ENCODE data around the gene GRK1. TPM values are rescaled to one million over a fixed set of nuclear protein-coding genes. Genes with fewer than 3 reads are reported as not detected.

GRK1 gene
- total and polyA plus RNA-seq, 2 of the 13 experiments (the other 11 are each of a cell fraction or from before 2014, with no cell fraction given): 0.07 to 0.12 TPM

DNA sequence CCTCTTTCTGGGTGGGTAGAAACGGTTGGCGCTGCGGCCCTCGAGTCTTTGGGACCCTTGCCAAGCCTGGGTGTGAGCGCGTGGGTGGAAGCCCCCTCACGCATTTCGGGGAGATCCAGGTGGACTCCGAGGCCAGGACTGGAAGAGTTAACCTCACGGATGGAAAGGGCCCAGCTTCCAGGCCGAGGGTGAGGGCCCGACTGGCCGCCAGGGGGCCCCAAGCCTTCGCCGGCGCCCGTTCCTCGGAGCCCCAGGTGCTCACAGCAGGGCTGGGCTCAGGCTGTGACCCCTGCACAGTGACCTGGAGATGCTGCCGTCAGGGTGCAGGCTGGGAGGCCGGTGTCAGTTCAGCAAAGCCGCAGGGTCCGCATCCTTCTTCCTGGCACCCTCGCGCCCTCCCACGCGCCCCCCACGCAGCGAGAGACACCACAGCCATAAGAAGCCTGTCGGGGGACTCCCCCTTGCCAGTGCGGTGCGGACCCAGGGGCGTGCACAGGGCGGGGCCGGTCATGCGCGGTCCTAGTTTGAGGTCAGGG lies 57.8 kb downstream of the GRK1 start (continued):
- TF ChIP-seq ZNF143 (CRISPR knock-in tag; IDR thresholded peaks at IDR 0.05) (no peak), NFKB2 (CRISPR knock-in tag; IDR thresholded peaks at IDR 0.05; ENCODE audit: borderline replicate concordance) (no peak), PHF8 (CRISPR knock-in tag; IDR thresholded peaks at IDR 0.05) (no peak), ZNF781 (CRISPR knock-in tag; IDR thresholded peaks at IDR 0.05; ENCODE audit: borderline replicate concordance, not compliant biosample characterization) (no peak), ZNF891 (CRISPR knock-in tag; IDR thresholded peaks at IDR 0.05) (no peak), ZNF550 (CRISPR knock-in tag; IDR thresholded peaks at IDR 0.05; ENCODE audit: borderline replicate concordance) (no peak), HMG20A (CRISPR knock-in tag; IDR thresholded peaks at IDR 0.05; ENCODE audit: borderline replicate concordance) (no peak), SNAPC2 (CRISPR knock-in tag; IDR thresholded peaks at IDR 0.05) (no peak), SP4 (CRISPR knock-in tag; IDR thresholded peaks at IDR 0.05) (peak; percentile 21; the same call in 1 of the 2 replicates), ZFP82 (CRISPR knock-in tag; IDR thresholded peaks at IDR 0.05; ENCODE audit: borderline replicate concordance) (no peak), ZNF713 (CRISPR knock-in tag; IDR thresholded peaks at IDR 0.05) (no peak), LBX2 (CRISPR knock-in tag; IDR thresholded peaks at IDR 0.05; ENCODE audit: borderline replicate concordance) (no peak), STAG1 (CRISPR knock-in tag; IDR thresholded peaks at IDR 0.05) (peak; percentile 85), TBP (CRISPR knock-in tag; IDR thresholded peaks at IDR 0.05) (no peak), ZFP91 (CRISPR knock-in tag; IDR thresholded peaks at IDR 0.05; ENCODE audit: borderline replicate concordance) (no peak; the same call in 1 of the 2 replicates), CAMTA2 (CRISPR knock-in tag; IDR thresholded peaks at IDR 0.05; ENCODE audit: borderline replicate concordance) (no peak), ZSCAN22 (CRISPR knock-in tag; IDR thresholded peaks at IDR 0.05) (no peak), ERF (CRISPR knock-in tag; IDR thresholded peaks at IDR 0.05) (peak; percentile 42; the same call in 1 of the 2 replicates), ZFP1 (CRISPR knock-in tag; IDR thresholded peaks at IDR 0.05) (no peak), ZNF598 (CRISPR knock-in tag; IDR thresholded peaks at IDR 0.05; ENCODE audit: borderline replicate concordance) (no peak), TAF1 (CRISPR knock-in tag; IDR thresholded peaks at IDR 0.05) (no peak), ZNF652 (CRISPR knock-in tag; IDR thresholded peaks at IDR 0.05; ENCODE audit: borderline replicate concordance, low read depth) (peak; percentile 94), NR2C2 (CRISPR knock-in tag; IDR thresholded peaks at IDR 0.05; ENCODE audit: borderline replicate concordance) (peak; percentile 45; the same call in 1 of the 2 replicates), MEF2D (CRISPR knock-in tag; IDR thresholded peaks at IDR 0.05) (no peak)
- TF ChIP-seq, protein P1, sequence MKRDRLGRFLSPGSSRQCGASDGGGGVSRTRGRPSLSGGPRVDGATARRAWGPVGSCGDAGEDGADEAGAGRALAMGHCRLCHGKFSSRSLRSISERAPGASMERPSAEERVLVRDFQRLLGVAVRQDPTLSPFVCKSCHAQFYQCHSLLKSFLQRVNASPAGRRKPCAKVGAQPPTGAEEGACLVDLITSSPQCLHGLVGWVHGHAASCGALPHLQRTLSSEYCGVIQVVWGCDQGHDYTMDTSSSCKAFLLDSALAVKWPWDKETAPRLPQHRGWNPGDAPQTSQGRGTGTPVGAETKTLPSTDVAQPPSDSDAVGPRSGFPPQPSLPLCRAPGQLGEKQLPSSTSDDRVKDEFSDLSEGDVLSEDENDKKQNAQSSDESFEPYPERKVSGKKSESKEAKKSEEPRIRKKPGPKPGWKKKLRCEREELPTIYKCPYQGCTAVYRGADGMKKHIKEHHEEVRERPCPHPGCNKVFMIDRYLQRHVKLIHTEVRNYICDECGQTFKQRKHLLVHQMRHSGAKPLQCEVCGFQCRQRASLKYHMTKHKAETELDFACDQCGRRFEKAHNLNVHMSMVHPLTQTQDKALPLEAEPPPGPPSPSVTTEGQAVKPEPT (CRISPR knock-in tag; IDR thresholded peaks at IDR 0.05; ENCODE audit: low read depth): no peak
- TF ChIP-seq, protein P2, sequence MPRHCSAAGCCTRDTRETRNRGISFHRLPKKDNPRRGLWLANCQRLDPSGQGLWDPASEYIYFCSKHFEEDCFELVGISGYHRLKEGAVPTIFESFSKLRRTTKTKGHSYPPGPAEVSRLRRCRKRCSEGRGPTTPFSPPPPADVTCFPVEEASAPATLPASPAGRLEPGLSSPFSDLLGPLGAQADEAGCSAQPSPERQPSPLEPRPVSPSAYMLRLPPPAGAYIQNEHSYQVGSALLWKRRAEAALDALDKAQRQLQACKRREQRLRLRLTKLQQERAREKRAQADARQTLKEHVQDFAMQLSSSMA (CRISPR knock-in tag; IDR thresholded peaks at IDR 0.05): no peak

All from HepG2 (cell line).